ENCODE results near the gene TLR10.
"Not testable (repeated sequence)": the region's sequence is repeated elsewhere in the genome, so short reads cannot be mapped to it uniquely, and the experiment has no call there.

TLR10 gene

GRCh38 chr4:38782452-38783108 is at the start of gene TLR10:
Gene TLR10, minus strand, starts transcription at chr4:38782990. Its CDS starts 7,400 bp downstream, at chr4:38775590.
- DNase-seq = peak; percentile 28 to 79 (median 57)

DNA sequence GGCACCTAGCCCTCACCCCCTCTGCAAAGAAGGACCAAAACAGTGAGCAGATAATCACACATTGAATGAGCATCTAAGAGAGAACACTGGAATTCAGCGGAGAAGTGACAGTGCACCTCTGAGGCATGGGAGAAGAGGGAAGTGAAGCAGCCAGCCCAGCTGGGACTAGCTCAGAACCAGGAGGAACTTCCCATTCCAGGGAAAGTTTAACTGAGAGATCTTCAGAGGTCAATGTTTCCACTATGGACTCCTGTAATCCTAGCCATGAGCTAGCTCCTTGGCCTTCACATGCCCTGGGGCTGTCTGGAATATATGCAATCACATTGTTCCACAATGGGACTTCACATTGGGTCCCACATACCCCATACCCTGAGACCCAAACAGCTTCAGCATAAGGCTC is 49.4 kb upstream of the TLR10 start:
- DNase-seq = no peak

- DNase-seq = no peak
Measured at GRCh38 chr4:38831653-38832052, 48.9 kb upstream of the TLR10 start.

GRCh38 chr4:38829237-38829636 is 46.4 kb upstream of the TLR10 start:
- no peak for DNase-seq

GRCh38 chr4:38823766-38824165 is 41.0 kb upstream of the TLR10 start:
- DNase-seq = no peak

- no peak for DNase-seq
Measured at GRCh38 chr4:38822748-38823303, 40.0 kb upstream of the TLR10 start.

GRCh38 chr4:38821739-38822138 is 38.9 kb upstream of the TLR10 start:
- DNase-seq = no peak

GRCh38 chr4:38820329-38821061 is 37.7 kb upstream of the TLR10 start:
- DNase-seq = no peak

DNA sequence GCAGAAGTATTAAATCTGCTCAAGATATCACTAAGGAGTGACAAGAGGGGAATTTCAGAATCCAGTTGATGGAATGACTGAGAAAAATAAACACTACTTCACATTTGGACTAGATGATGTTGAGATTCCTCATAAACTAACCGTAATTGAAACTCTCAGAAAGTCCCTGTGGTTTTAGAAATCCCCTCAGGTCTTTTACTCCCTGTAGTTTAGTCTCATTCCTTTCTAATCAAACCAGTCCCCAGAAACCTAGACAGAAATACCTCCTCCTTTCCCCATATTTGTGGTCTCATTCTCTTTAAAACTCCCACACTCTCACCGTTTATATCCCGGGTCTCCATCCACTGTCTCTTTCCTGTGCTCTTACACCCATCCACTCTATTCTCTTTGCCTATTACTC is 36.8 kb upstream of the TLR10 start:
- no peak for DNase-seq

- DNase-seq = no peak
Measured at GRCh38 chr4:38818441-38818976, 35.7 kb upstream of the TLR10 start.

- no peak for DNase-seq
Measured at GRCh38 chr4:38815885-38816782, 33.3 kb upstream of the TLR10 start.

- no peak for DNase-seq
Measured at GRCh38 chr4:38814386-38814785, 31.6 kb upstream of the TLR10 start.

- DNase-seq = no peak
Measured at GRCh38 chr4:38811297-38811696, 28.5 kb upstream of the TLR10 start.

DNA sequence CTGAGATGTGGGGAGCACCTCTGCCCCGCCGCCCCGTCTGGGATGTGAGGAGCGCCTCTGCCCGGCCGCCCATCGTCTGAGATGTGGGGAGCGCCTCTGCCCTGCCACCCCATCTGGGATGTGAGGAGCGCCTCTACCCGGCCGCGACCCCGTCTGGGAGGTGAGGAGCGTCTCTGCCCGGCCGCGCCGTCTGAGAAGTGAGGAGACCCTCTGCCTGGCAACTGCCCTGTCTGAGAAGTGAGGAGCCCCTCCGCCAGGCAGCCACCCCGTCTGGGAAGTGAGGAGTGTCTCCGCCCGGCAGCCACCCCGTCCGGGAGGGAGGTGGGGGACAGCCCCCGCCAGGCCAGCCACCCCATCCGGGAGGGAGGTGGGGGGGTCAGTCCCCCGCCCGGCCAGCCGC is 24.7 kb upstream of the TLR10 start:
- DNase-seq = not testable (repeated sequence)

DNA sequence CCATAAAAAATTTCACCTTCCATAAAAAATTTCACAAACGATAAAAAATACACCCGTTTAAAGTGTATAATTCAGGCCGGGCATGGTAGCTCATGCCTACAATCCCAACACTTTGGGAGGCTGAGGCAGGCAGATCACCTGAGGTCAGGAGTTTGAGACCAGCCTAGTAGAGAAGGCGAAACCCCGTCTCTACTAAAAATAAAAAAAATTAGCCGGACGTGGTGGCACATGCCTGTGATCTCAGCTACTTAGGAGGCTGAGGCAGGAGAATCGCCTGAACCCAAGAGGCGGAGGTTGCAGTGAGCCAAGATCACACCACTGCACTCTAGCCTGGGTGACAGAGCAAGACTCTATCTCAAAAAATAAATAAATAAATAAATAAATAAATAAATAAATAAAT is 23.5 kb upstream of the TLR10 start:
- not testable (repeated sequence) for DNase-seq

DNA sequence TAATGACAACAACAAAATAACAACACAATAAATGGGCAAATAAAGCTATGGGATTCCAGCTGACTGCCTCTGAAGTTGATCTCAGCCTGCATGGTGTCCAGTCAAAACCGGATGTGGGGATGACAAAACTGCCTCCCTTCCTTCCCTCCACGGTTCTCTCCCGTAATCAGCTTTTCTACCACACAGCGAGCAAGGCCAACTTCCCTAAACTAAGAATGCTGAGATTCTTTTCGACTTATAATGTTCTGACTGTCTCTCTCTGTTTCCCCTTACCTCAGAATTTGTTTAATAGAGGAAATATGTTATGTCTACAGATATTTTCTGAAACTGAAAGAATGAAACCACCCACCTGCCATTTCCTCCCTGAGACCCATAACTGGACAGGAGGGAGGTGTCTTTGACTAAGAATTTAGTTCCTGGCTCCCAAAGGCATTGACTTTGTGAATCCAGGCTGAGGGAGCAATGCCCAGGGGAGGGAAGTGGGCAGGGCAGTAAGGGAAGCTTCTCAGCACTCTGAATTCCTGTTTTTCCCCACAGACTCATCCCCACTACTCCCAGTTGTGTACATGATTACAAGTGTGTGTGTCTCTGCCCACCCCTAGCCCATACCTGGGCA is 22.8 kb upstream of the TLR10 start:
- DNase-seq = no peak

- peak in 1 of 3 experiments; percentile 7 for DNase-seq
Measured at GRCh38 chr4:38804654-38805295, 22.0 kb upstream of the TLR10 start, which contains the start of gene TLR1. Gene TLR1, minus strand, starts transcription at chr4:38804791. Its CDS starts 5,960 bp downstream, at chr4:38798831.

- no peak for DNase-seq
Measured at GRCh38 chr4:38803833-38804653, 21.3 kb upstream of the TLR10 start.

GRCh38 chr4:38802561-38803355 is 20.0 kb upstream of the TLR10 start:
- DNase-seq = no peak

DNA sequence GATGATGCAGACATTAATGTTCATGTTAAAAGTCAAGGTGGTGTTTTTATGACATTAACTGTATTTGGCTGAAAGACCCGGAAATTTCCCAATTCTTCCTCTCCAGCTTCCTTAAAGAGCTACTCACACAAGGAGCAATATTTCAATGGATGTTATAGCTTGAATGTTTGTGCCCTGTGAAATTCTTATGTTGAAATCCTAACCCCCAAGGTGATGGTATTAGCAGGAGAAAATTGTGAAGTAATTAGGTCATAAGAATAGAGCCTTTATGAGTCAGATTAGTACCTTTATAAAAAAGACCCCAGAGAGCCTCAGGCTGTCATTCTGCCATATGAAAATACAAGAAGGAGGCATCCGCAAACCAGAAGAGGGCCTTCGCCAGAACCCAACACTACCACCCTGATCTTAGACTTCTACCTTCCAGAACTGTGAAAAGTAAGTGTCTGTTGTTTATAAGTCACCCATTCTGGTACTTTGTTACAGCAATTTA is 18.2 kb upstream of the TLR10 start:
- no peak for DNase-seq
